ENCODE measurements around the gene SSPN.

Gene SSPN

GRCh38 chr12:26266881-26267280 lies 71.5 kb downstream of the SSPN start:
- DNase-seq (ENCODE audit: low spot score), result no peak

GRCh38 chr12:26268841-26269561 lies 73.6 kb downstream of the SSPN start:
- DNase-seq (ENCODE audit: low spot score), result no peak

GRCh38 chr12:26269562-26270284 lies 74.3 kb downstream of the SSPN start:
- DNase-seq (ENCODE audit: low spot score), result no peak

GRCh38 chr12:26271024-26271423 lies 75.7 kb downstream of the SSPN start:
- DNase-seq (ENCODE audit: low spot score), result no peak

GRCh38 chr12:26271889-26272492 lies 76.6 kb downstream of the SSPN start:
- DNase-seq (ENCODE audit: low spot score), result no peak

GRCh38 chr12:26272851-26273250 lies 77.5 kb downstream of the SSPN start:
- no peak for DNase-seq (ENCODE audit: low spot score)

- no peak for DNase-seq (ENCODE audit: low spot score)
Observed at GRCh38 chr12:26273811-26274210, 78.4 kb downstream of the SSPN start.

- DNase-seq (ENCODE audit: low spot score), result peak; percentile 53
Observed at GRCh38 chr12:26274441-26275312, 79.3 kb downstream of the SSPN start.

GRCh38 chr12:26275313-26276131 lies 80.1 kb downstream of the SSPN start:
- no peak for DNase-seq (ENCODE audit: low spot score)

- no peak for DNase-seq (ENCODE audit: low spot score)
Observed at GRCh38 chr12:26276709-26277108, 81.3 kb downstream of the SSPN start.

- no peak for DNase-seq (ENCODE audit: low spot score)
Observed at GRCh38 chr12:26277506-26278246, 82.3 kb downstream of the SSPN start.

GRCh38 chr12:26278266-26278665 lies 82.9 kb downstream of the SSPN start:
- DNase-seq (ENCODE audit: low spot score), result no peak

- DNase-seq (ENCODE audit: low spot score), result no peak
Observed at GRCh38 chr12:26278666-26279065, 83.3 kb downstream of the SSPN start.

- DNase-seq (ENCODE audit: low spot score), result no peak
Observed at GRCh38 chr12:26279091-26279490, 83.7 kb downstream of the SSPN start.

- DNase-seq (ENCODE audit: low spot score), result no peak
Observed at GRCh38 chr12:26279908-26280307, 84.5 kb downstream of the SSPN start.

GRCh38 chr12:26280869-26281268 lies 85.5 kb downstream of the SSPN start:
- DNase-seq (ENCODE audit: low spot score), result no peak

GRCh38 chr12:26281320-26281719 lies 85.9 kb downstream of the SSPN start:
- no peak for DNase-seq (ENCODE audit: low spot score)

- no peak for DNase-seq (ENCODE audit: low spot score)
Observed at GRCh38 chr12:26282339-26282940, 87.1 kb downstream of the SSPN start.

- DNase-seq (ENCODE audit: low spot score), result no peak
Observed at GRCh38 chr12:26283046-26283445, 87.7 kb downstream of the SSPN start.

- no peak for DNase-seq (ENCODE audit: low spot score)
Observed at GRCh38 chr12:26283617-26284016, 88.2 kb downstream of the SSPN start.
